ENCODE measurements around the gene PLEKHA8. TPM values are rescaled to one million over a fixed set of nuclear protein-coding genes. Genes with fewer than 3 reads are reported as not detected.

The PLEKHA8 gene
- total and polyA plus RNA-seq, 2 of the 8 experiments (the other 6 are each of a cell fraction or from before 2014, with no cell fraction given) = 10.7 to 44.0 TPM

DNA sequence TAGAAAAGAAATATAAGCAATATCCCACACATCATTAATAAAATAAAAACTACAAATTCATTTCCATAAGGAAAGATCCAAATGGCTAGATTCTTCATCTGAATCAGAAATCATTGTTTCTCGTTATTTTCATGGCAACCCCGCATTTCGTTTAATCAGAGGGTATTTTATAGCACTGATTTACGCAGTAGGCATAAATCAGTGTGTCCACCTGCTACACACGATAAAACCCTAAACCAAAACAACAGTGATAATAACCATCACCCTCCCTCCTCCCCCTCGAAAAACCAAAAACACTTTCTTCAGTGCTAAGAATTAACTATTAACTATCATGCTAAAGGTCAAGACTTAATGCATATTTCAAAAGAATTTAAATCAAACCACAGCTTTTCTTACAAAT is 18.2 kb upstream of the PLEKHA8 start:
- Histone ChIP-seq H3K4me3 (ENCODE audit: extremely low read depth in 1 of 4, insufficient read depth in 2 of 4, low read depth in 3 of 4, low read length in 4 of 4) (no peak overlapping the region), H3K27me3 (replicated peaks in 1 of 4; ENCODE audit: control insufficient read depth in 3 of 4, extremely low read depth in 1 of 4, insufficient read depth in 3 of 4, low read length in 3 of 4) (no peaks in the 10 kb centered on the region), H3K18ac (ENCODE audit: extremely low read depth, low read length) (no peak overlapping the region), H2BK5ac (ENCODE audit: low read depth, low read length) (no peak overlapping the region), H3K4ac (replicated peaks; ENCODE audit: insufficient read length, low read depth, low read length) (no peak overlapping the region), H3K56ac (replicated peaks; ENCODE audit: insufficient read length, low read depth, low read length) (no peak overlapping the region), H3K9ac (replicated peaks in 1 of 4; ENCODE audit: extremely low read depth in 1 of 4, low read depth in 3 of 4, low read length in 3 of 4) (no peak overlapping the region), H3K23ac (ENCODE audit: insufficient read length) (no peak overlapping the region), H3K4me1 (replicated peaks in 1 of 4; ENCODE audit: control insufficient read depth in 3 of 4, insufficient read depth in 4 of 4, low read length in 3 of 4) (no peaks in the 10 kb centered on the region), H2BK20ac (ENCODE audit: low read length) (no peak overlapping the region), H4K91ac (replicated peaks; ENCODE audit: insufficient read length, low read length) (no peak overlapping the region), H2BK15ac (ENCODE audit: low read length) (no peak overlapping the region), H4K5ac (ENCODE audit: insufficient read length, low read depth, low read length) (no peak overlapping the region), H3K23me2 (ENCODE audit: low read depth, low read length) (no peaks in the 10 kb centered on the region), H3K4me2 (ENCODE audit: insufficient read depth in 1 of 2, low read depth in 2 of 2, low read length in 2 of 2) (no peak overlapping the region), H3K9me3 (ENCODE audit: insufficient read depth in 2 of 2, low read depth in 1 of 2, low read length in 1 of 2) (no peaks in the 10 kb centered on the region), H3K79me1 (ENCODE audit: low read depth, low read length) (no peaks in the 10 kb centered on the region), H2AK5ac (ENCODE audit: low read depth, low read length) (no peak overlapping the region), H2AFZ (ENCODE audit: low read length) (no peak overlapping the region), H4K8ac (ENCODE audit: extremely low read depth, insufficient read depth, low read length) (no peak overlapping the region), H3K36me3 (ENCODE audit: control insufficient read depth in 2 of 4, insufficient read depth in 4 of 4, low read length in 3 of 4) (peaks cover 0 to 7% (median 2%) of the 10 kb centered on the region in 4 experiments; a peak in 2 of 8 replicates), H3K14ac (ENCODE audit: insufficient read length) (no peak overlapping the region), H2BK120ac (replicated peaks; ENCODE audit: low read depth, low read length) (no peak overlapping the region), H3K79me2 (ENCODE audit: control insufficient read depth in 1 of 2, insufficient read depth in 2 of 2, low read length in 2 of 2) (no peaks in the 10 kb centered on the region), H3K27ac (ENCODE audit: low read depth, low read length) (no peak overlapping the region), H2BK12ac (ENCODE audit: low read depth, low read length) (no peak overlapping the region), H4K20me1 (replicated peaks in 1 of 2; ENCODE audit: control insufficient read depth in 1 of 2, insufficient read depth in 2 of 2, low read length in 2 of 2) (no peaks in the 10 kb centered on the region)
- FAIRE-seq = no peak
- ChIA-PET CTCF (ENCODE audit: partially characterized antibody) (interaction anchor here (0.7 to 2.5 kb wide), 3 partner anchors 32 to 62 kb away, joined by 4 to 10 read pairs (median 9); no protein-coding TSS in a partner anchor), POLR2A (ENCODE audit: partially characterized antibody) (no interaction called here)
- DNase-seq (ENCODE audit: low read depth in 1 of 2, low spot score in 2 of 2) = no peak
- TF ChIP-seq SP1 (IDR thresholded peaks at IDR 0.05; ENCODE audit: low read depth, low read length) = no peak
- no peak for TF ChIP-seq RAD21 (IDR thresholded peaks at IDR 0.05 in 1 of 2, conservative IDR thresholded peaks at IDR 0.05 in 1 of 2; ENCODE audit: low read depth in 2 of 2, low read length in 2 of 2)
- TF ChIP-seq CREB1 (IDR thresholded peaks at IDR 0.05) = no peak
- TF ChIP-seq, protein P1, sequence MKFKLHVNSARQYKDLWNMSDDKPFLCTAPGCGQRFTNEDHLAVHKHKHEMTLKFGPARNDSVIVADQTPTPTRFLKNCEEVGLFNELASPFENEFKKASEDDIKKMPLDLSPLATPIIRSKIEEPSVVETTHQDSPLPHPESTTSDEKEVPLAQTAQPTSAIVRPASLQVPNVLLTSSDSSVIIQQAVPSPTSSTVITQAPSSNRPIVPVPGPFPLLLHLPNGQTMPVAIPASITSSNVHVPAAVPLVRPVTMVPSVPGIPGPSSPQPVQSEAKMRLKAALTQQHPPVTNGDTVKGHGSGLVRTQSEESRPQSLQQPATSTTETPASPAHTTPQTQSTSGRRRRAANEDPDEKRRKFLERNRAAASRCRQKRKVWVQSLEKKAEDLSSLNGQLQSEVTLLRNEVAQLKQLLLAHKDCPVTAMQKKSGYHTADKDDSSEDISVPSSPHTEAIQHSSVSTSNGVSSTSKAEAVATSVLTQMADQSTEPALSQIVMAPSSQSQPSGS (IDR thresholded peaks at IDR 0.05; ENCODE audit: low read length) = no peak
- no peak for TF ChIP-seq BACH1 (IDR thresholded peaks at IDR 0.05; ENCODE audit: low read length)
- no peak for TF ChIP-seq POU5F1 (IDR thresholded peaks at IDR 0.05; ENCODE audit: low read depth, low read length)
- no peak for TF ChIP-seq TBP (IDR thresholded peaks at IDR 0.05; ENCODE audit: low read depth, low read length)
- TF ChIP-seq, protein P2, sequence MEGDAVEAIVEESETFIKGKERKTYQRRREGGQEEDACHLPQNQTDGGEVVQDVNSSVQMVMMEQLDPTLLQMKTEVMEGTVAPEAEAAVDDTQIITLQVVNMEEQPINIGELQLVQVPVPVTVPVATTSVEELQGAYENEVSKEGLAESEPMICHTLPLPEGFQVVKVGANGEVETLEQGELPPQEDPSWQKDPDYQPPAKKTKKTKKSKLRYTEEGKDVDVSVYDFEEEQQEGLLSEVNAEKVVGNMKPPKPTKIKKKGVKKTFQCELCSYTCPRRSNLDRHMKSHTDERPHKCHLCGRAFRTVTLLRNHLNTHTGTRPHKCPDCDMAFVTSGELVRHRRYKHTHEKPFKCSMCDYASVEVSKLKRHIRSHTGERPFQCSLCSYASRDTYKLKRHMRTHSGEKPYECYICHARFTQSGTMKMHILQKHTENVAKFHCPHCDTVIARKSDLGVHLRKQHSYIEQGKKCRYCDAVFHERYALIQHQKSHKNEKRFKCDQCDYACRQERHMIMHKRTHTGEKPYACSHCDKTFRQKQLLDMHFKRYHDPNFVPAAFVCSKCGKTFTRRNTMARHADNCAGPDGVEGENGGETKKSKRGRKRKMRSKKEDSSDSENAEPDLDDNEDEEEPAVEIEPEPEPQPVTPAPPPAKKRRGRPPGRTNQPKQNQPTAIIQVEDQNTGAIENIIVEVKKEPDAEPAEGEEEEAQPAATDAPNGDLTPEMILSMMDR (IDR thresholded peaks at IDR 0.05; ENCODE audit: control extremely low read depth in 1 of 3, insufficient read depth in 1 of 3, low read depth in 1 of 3, low read length in 3 of 3) = no peak
- TF ChIP-seq FOSL1 (IDR thresholded peaks at IDR 0.05; ENCODE audit: insufficient read depth, low read depth, low read length) = no peak
- 94 to 100% methylated on average over 1 to 6 of the region's 6 CpGs for WGBS, 2 experiments (ENCODE audit: extremely low coverage in 1 of 2, insufficient coverage in 1 of 2, insufficient read length in 1 of 2, insufficient replicate concordance in 2 of 2, low coverage in 1 of 2, low lambda C conversion rate in 2 of 2, missing lambda C conversion rate in 1 of 2)
